Fibroblast of lung (primary cell): ENCODE measurements around the gene BMERB1. TPM values are rescaled to one million over a fixed set of nuclear protein-coding genes. Genes with fewer than 3 reads are reported as not detected.

Experiments used
- DNase-seq, 2 donors: peaks; one replicate each; pipeline versions ENCODE4 v3.0.0 to v3.0.0-alpha.2; 2010; ENCODE audit warnings: low read depth in 2 of 2
- H2AFZ ChIP-seq: 2 replicates; pipeline ENCODE4 v1.5.1; 2012; ENCODE audit warnings: low read length, control low read depth, inconsistent platforms
- H3K27ac ChIP-seq: 2 replicates; pipeline ENCODE4 v1.5.1; 2011; ENCODE audit warnings: low read length, control low read depth; ENCODE audit not compliant: insufficient read depth
- H3K27me3 ChIP-seq: 2 replicates; pipeline ENCODE4 v1.5.1; 2011; ENCODE audit warnings: mild to moderate bottlenecking, low read length; ENCODE audit not compliant: control insufficient read depth, insufficient read depth
- H3K36me3 ChIP-seq: 2 replicates; pipeline ENCODE4 v1.5.1; 2011; ENCODE audit warnings: low read length; ENCODE audit not compliant: control insufficient read depth, insufficient read depth
- H3K4me1 ChIP-seq: 2 replicates; pipeline ENCODE4 v1.5.1; 2011; ENCODE audit warnings: low read length; ENCODE audit not compliant: control insufficient read depth, insufficient read depth; ENCODE audit errors: extremely low read depth
- H3K4me2 ChIP-seq: 2 replicates; pipeline ENCODE4 v1.5.1; 2011; ENCODE audit warnings: low read length, control low read depth; ENCODE audit not compliant: insufficient read depth; ENCODE audit errors: extremely low read depth
- H3K4me3 ChIP-seq, 4 experiments: fragments of 200-600 bp in 1 of 4; sonication (generic) in 1 of 4; replicated peaks in 1 of 4; 2 replicates each; pipeline ENCODE4 v1.5.1; 2011 to 2016; ENCODE audit warnings: low read length in 4 of 4, low read depth in 3 of 4, mild to moderate bottlenecking in 3 of 4, control low read depth in 2 of 4, inconsistent platforms in 1 of 4, mixed read lengths in 1 of 4; ENCODE audit not compliant: insufficient read depth in 1 of 4; ENCODE audit errors: control extremely low read depth in 1 of 4
- H3K79me2 ChIP-seq: 2 replicates; pipeline ENCODE4 v1.5.1; 2012; ENCODE audit warnings: mild to moderate bottlenecking, low read length, inconsistent platforms; ENCODE audit not compliant: control insufficient read depth, insufficient read depth
- H3K9ac ChIP-seq: 2 replicates; pipeline ENCODE4 v1.5.1; 2011; ENCODE audit warnings: mild to moderate bottlenecking, low read length, control low read depth; ENCODE audit not compliant: insufficient read depth
- H3K9me3 ChIP-seq: 2 replicates; pipeline ENCODE4 v1.5.1; 2012; ENCODE audit warnings: low read depth, low read length; ENCODE audit not compliant: control insufficient read depth, insufficient read depth
- H4K20me1 ChIP-seq: 2 replicates; pipeline ENCODE4 v1.5.1; 2011; ENCODE audit warnings: low read length; ENCODE audit not compliant: control insufficient read depth, insufficient read depth; ENCODE audit errors: extremely low read depth
- CTCF ChIP-seq, 2 donors: IDR thresholded peaks in 1 of 2; conservative IDR thresholded peaks in 1 of 2; 1 replicate in 1 of 2; 2 replicates in 1 of 2; pipeline ENCODE4 v1.5.1; 2011 to 2012; ENCODE audit warnings: low read length in 2 of 2, control low read depth in 1 of 2, inconsistent platforms in 1 of 2, low read depth in 1 of 2, mild to moderate bottlenecking in 1 of 2
- EZH2 ChIP-seq: IDR thresholded peaks from 2 replicates; pipeline ENCODE4 v1.5.1; 2012; ENCODE audit warnings: low read length, control low read depth, mild to moderate bottlenecking; ENCODE audit errors: missing control alignments
- polyA plus RNA-seq, 2 donors: library from polyadenylated mRNA; depleted of rRNA in 1 of 2; stranded (reverse) in 1 of 2; unstranded in 1 of 2; fragments of >200 nt; gene quantifications; 2 replicates each; pipeline ENCODE4 v1.2.1, GENCODE V29; 2011 to 2012; ENCODE audit warnings: missing spikeins in 1 of 2
- total RNA-seq: library from RNA; depleted of rRNA; stranded (reverse); fragments of >200 nt; gene quantifications from 2 replicates; pipeline ENCODE4 v1.2.1, GENCODE V29; 2014

The BMERB1 gene
- total and polyA plus RNA-seq, 2 donors (not counting 1 experiment from before 2014, with no cell fraction given) = 39.1 to 46.0 TPM

- no peak overlapping the region for H3K4me2 ChIP-seq
- no peaks in the 10 kb centered on the region for H3K36me3 ChIP-seq
- peaks cover 2% of the 10 kb centered on the region for H3K4me1 ChIP-seq
- H4K20me1 ChIP-seq = no peaks in the 10 kb centered on the region
- no peak overlapping the region for H3K27ac ChIP-seq
- no peak overlapping the region for H3K4me3 ChIP-seq
- no peak for DNase-seq
- no peak overlapping the region for H2AFZ ChIP-seq
- H3K27me3 ChIP-seq = no peaks in the 10 kb centered on the region
- H3K79me2 ChIP-seq = no peaks in the 10 kb centered on the region
- H3K9ac ChIP-seq = no peak overlapping the region
- TF ChIP-seq EZH2 = no peak
- no peaks in the 10 kb centered on the region for H3K9me3 ChIP-seq
These were observed 78.8 kb downstream of the BMERB1 start for GRCh38 chr16:15513156-15513555.

DNA sequence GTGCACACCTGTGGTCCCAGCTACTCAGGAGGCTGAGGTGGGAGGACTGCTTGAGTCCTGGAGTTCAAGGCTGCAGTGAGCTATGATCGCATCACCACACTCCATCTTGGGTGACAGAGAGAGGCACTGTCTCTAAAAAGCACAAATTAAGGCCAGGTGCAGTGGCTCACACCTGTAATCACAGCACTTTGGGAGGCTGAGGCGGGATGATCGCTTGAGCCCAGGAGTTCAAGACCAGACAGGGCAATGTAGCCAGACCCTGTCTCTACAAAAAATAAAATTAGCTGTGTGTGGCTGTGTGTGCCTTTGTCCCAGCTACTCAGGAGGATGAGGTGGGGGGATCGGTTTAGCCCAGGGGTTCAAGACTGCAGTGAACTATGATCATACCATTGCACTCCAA is 81.6 kb downstream of the BMERB1 start:
- H3K27ac ChIP-seq = no peak overlapping the region
- H3K4me2 ChIP-seq = no peak overlapping the region
- no peaks in the 10 kb centered on the region for H3K27me3 ChIP-seq
- H3K9ac ChIP-seq = no peak overlapping the region
- DNase-seq = no peak
- no peak overlapping the region for H3K4me3 ChIP-seq
- H2AFZ ChIP-seq = no peak overlapping the region
- H3K4me1 ChIP-seq = peaks cover 5% of the 10 kb centered on the region
- TF ChIP-seq EZH2 (no peak), CTCF (conservative IDR thresholded peaks at IDR 0.05 in 1 of 2, IDR thresholded peaks at IDR 0.05 in 1 of 2; ENCODE audit: low read depth in 1 of 2, low read length in 2 of 2) (no peak)
- H3K9me3 ChIP-seq = no peaks in the 10 kb centered on the region
- H3K79me2 ChIP-seq = no peaks in the 10 kb centered on the region
- no peaks in the 10 kb centered on the region for H3K36me3 ChIP-seq
- H4K20me1 ChIP-seq = no peaks in the 10 kb centered on the region

DNA sequence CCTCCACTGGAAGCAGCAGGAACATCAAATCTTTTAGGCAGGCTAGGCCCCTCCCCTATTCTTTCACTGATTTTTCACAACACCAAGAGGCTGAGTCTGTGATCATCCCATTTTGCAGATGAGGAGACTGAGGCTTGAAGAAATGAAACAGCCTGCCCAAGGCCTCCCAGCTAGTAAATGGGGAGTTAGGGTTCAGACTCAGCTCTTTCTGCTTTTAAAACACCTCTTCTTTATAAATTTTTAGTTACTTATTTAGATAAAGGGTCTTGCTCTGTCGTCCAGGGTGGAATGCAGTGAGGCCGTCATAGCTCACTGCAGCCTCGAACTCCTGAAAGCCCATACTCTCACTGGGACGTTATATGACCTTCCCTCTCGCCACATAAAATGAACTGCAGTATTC is 82.2 kb downstream of the BMERB1 start:
- no peaks in the 10 kb centered on the region for H3K27me3 ChIP-seq
- no peak overlapping the region for H3K9ac ChIP-seq
- no peak for TF ChIP-seq EZH2
- TF ChIP-seq CTCF (conservative IDR thresholded peaks at IDR 0.05 in 1 of 2, IDR thresholded peaks at IDR 0.05 in 1 of 2; ENCODE audit: low read depth in 1 of 2, low read length in 2 of 2) = no peak
- no peak overlapping the region for H3K27ac ChIP-seq
- H3K36me3 ChIP-seq = no peaks in the 10 kb centered on the region
- DNase-seq = no peak
- H3K79me2 ChIP-seq = no peaks in the 10 kb centered on the region
- no peak overlapping the region for H3K4me2 ChIP-seq
- no peaks in the 10 kb centered on the region for H4K20me1 ChIP-seq
- peaks cover 5% of the 10 kb centered on the region for H3K4me1 ChIP-seq
- no peaks in the 10 kb centered on the region for H3K9me3 ChIP-seq
- H3K4me3 ChIP-seq = no peak overlapping the region
- no peak overlapping the region for H2AFZ ChIP-seq
